Ishikawa (cell line): ENCODE measurements around the gene SPC24.

Experiments
- EGR1 ChIP-seq: IDR thresholded peaks from 2 replicates; pipeline ENCODE4 v1.6.1; 2012
- EP300 ChIP-seq: IDR thresholded peaks from 2 replicates; pipeline ENCODE4 v1.6.1; 2012; ENCODE audit warnings: borderline replicate concordance
- TF ChIP-seq, protein P1 (sequence below): IDR thresholded peaks from 2 replicates; pipeline ENCODE4 v1.6.1; 2012

DNA sequence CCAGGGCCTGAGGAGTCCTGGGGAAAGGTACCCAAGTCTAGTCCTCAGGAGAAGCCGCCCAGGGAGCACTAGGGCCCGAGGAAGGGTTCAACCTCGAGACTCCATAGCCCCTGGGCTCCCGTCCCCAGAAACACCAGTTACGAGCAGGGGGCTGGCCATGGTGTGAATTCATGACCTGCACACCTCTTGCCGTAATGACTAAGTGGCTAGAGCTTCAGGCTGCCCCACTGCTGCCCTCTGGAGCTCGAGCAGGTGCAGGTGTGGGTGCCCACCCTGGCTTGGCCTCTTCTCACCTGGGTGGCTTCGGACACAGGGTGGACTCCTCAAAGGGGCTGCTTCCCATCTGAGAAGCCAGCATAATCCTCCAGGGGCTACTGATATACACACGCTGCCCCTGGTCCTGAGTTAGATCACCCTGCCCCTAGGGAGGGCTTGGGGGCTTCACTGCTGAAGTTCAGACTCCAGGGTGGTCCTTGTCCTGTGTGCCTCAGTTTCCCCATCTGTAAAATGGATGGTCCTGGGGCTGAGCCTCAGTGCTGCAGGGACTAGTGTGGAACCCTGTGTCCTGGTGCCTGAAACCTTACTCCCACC is 13.6 kb downstream of the SPC24 start:
- TF ChIP-seq EGR1 (no peak), EP300 (no peak)
- TF ChIP-seq, protein P1, sequence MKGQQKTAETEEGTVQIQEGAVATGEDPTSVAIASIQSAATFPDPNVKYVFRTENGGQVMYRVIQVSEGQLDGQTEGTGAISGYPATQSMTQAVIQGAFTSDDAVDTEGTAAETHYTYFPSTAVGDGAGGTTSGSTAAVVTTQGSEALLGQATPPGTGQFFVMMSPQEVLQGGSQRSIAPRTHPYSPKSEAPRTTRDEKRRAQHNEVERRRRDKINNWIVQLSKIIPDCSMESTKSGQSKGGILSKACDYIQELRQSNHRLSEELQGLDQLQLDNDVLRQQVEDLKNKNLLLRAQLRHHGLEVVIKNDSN, result no peak
